Hematopoietic multipotent progenitor cell treated with erythropoietin and hydrocortisone succinate and interleukin-3 and kit ligand, for 17 days (in vitro differentiated cells): ENCODE data around the gene COMMD9.

Experiments used
- DNase-seq: peaks from one replicate; pipeline ENCODE4 v3.0.0-alpha.2; 2015; ENCODE audit warnings: low spot score

The COMMD9 gene

GRCh38 chr11:36296884-36297543, 7.8 kb upstream of the COMMD9 start:
- no peak for DNase-seq

GRCh38 chr11:36295926-36296325, 6.7 kb upstream of the COMMD9 start, which contains the start of gene PRR5L:
Gene PRR5L (plus strand): TSS chr11:36296288. CDS start chr11:36401122, 104,834 bp downstream.
- no peak for DNase-seq

- DNase-seq: peak; percentile 69
Measured at GRCh38 chr11:36292311-36292722, 3.1 kb upstream of the COMMD9 start.

- DNase-seq: no peak
Measured at GRCh38 chr11:36288442-36289225, 590 bp downstream of the COMMD9 start.

- DNase-seq: no peak
Measured at GRCh38 chr11:36282926-36283325, 6.3 kb downstream of the COMMD9 start.

- DNase-seq: no peak
Measured at GRCh38 chr11:36281850-36282249, 7.4 kb downstream of the COMMD9 start.

GRCh38 chr11:36280531-36280930, 8.7 kb downstream of the COMMD9 start:
- DNase-seq: no peak

- no peak for DNase-seq
Measured at GRCh38 chr11:36278531-36279282, 10.5 kb downstream of the COMMD9 start.

- no peak for DNase-seq
Measured at GRCh38 chr11:36274414-36274813, 14.8 kb downstream of the COMMD9 start.

- no peak for DNase-seq
Measured at GRCh38 chr11:36273110-36273509, 16.1 kb downstream of the COMMD9 start.

GRCh38 chr11:36271794-36272407, 17.3 kb downstream of the COMMD9 start:
- DNase-seq: no peak

GRCh38 chr11:36270701-36271100, 18.5 kb downstream of the COMMD9 start:
- DNase-seq: no peak

- DNase-seq: no peak
Measured at GRCh38 chr11:36268337-36268985, 20.8 kb downstream of the COMMD9 start.

GRCh38 chr11:36266767-36267166, 22.5 kb downstream of the COMMD9 start:
- DNase-seq: no peak

GRCh38 chr11:36265793-36266628, 23.2 kb downstream of the COMMD9 start:
- peak; percentile 53 for DNase-seq

GRCh38 chr11:36264973-36265344, 24.3 kb downstream of the COMMD9 start:
- DNase-seq: no peak

- DNase-seq: no peak
Measured at GRCh38 chr11:36264011-36264972, 24.9 kb downstream of the COMMD9 start.

- DNase-seq: no peak
Measured at GRCh38 chr11:36261094-36261493, 28.1 kb downstream of the COMMD9 start.

- DNase-seq: no peak
Measured at GRCh38 chr11:36258730-36259360, 30.4 kb downstream of the COMMD9 start.
